ENCODE data around the gene EHBP1.

EHBP1 gene

DNA sequence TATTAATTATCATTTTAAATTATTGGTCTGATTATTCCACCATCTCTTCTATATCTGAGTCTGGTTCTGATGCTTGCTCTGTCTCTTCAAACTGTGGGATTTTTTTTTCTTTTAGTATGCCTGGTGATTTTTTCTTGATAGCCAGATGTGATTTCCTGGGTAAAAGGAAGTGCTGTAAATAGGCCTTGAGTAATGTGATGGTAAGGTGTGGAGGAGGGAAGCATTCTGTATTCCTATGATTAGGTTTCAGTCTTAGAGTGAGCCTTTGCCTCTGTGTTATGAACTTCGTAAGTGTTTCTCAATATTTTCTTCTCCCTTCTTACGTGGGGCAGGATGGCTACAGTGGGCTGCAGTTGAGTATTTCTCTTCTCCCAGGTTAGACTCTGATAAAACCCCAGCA, 103.0 kb downstream of the EHBP1 start:
- TF ChIP-seq FOXM1 (IDR thresholded peaks at IDR 0.05; ENCODE audit: borderline replicate concordance, low read depth) (no peak), TCF12 (IDR thresholded peaks at IDR 0.05; ENCODE audit: low read depth) (no peak), EP300 (IDR thresholded peaks at IDR 0.05; ENCODE audit: borderline replicate concordance) (no peak), TEAD4 (IDR thresholded peaks at IDR 0.05) (no peak), EGR1 (IDR thresholded peaks at IDR 0.05) (no peak), CREB1 (IDR thresholded peaks at IDR 0.05; ENCODE audit: low read depth) (no peak)
- TF ChIP-seq, protein P1, sequence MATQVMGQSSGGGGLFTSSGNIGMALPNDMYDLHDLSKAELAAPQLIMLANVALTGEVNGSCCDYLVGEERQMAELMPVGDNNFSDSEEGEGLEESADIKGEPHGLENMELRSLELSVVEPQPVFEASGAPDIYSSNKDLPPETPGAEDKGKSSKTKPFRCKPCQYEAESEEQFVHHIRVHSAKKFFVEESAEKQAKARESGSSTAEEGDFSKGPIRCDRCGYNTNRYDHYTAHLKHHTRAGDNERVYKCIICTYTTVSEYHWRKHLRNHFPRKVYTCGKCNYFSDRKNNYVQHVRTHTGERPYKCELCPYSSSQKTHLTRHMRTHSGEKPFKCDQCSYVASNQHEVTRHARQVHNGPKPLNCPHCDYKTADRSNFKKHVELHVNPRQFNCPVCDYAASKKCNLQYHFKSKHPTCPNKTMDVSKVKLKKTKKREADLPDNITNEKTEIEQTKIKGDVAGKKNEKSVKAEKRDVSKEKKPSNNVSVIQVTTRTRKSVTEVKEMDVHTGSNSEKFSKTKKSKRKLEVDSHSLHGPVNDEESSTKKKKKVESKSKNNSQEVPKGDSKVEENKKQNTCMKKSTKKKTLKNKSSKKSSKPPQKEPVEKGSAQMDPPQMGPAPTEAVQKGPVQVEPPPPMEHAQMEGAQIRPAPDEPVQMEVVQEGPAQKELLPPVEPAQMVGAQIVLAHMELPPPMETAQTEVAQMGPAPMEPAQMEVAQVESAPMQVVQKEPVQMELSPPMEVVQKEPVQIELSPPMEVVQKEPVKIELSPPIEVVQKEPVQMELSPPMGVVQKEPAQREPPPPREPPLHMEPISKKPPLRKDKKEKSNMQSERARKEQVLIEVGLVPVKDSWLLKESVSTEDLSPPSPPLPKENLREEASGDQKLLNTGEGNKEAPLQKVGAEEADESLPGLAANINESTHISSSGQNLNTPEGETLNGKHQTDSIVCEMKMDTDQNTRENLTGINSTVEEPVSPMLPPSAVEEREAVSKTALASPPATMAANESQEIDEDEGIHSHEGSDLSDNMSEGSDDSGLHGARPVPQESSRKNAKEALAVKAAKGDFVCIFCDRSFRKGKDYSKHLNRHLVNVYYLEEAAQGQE (IDR thresholded peaks at IDR 0.05; ENCODE audit: low read depth), result no peak

DNA sequence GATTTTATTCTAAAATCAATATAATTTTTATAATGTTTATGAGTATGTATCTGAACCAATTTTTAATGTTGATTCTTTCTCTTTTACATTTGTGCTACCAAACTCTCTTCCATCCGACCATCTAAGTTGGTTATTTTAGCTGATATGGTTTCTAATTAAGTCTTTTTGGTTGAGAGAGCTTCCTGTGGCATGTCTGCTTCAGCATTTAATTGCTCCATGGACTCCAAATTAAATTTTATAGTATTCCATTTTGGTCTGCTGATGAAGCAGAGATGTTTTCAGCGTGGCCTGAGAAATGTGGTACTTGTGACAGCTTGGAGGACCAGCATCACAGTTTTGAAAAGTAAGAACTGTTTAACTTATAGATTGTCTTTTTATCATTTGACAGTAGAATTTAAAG, 105.6 kb downstream of the EHBP1 start:
- no peak for TF ChIP-seq ZBTB7A (IDR thresholded peaks at IDR 0.05; ENCODE audit: low read depth)
- no peak for TF ChIP-seq CREB1 (IDR thresholded peaks at IDR 0.05; ENCODE audit: low read depth)
- TF ChIP-seq YY1 (IDR thresholded peaks at IDR 0.05; ENCODE audit: low read depth), result no peak
- TF ChIP-seq, protein P2, sequence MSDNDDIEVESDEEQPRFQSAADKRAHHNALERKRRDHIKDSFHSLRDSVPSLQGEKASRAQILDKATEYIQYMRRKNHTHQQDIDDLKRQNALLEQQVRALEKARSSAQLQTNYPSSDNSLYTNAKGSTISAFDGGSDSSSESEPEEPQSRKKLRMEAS (IDR thresholded peaks at IDR 0.05), result no peak
- no peak for TF ChIP-seq TEAD4 (IDR thresholded peaks at IDR 0.05)
- no peak for TF ChIP-seq EP300 (IDR thresholded peaks at IDR 0.05; ENCODE audit: borderline replicate concordance)

DNA sequence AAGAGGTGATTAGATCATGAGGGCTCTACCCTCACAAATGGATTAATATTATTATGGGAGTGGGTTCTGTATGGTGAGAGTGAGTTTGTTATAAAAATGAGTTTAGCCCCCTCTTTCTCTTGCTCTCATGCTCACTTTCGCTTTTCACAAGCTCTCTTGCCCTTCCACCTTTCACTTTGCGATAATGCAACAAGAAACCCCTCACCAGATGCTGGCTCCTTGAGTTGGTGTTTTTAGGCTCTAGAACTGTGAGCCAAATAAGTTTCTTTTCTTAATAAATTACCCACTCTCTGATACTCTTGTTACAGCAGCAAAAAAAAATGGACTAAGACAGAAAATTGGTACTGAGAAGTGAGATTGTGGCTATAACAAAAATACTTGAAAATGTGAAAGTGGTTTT, 106.5 kb downstream of the EHBP1 start:
- no peak for TF ChIP-seq NFIC (IDR thresholded peaks at IDR 0.05)
- no peak for TF ChIP-seq CEBPB (IDR thresholded peaks at IDR 0.05)
- no peak for TF ChIP-seq TAF1 (IDR thresholded peaks at IDR 0.05; ENCODE audit: low read depth)
- TF ChIP-seq, protein P2 (IDR thresholded peaks at IDR 0.05), result no peak
- no peak for TF ChIP-seq TCF12 (IDR thresholded peaks at IDR 0.05; ENCODE audit: low read depth)
- TF ChIP-seq EP300 (IDR thresholded peaks at IDR 0.05; ENCODE audit: borderline replicate concordance), result no peak
- TF ChIP-seq CREB1 (IDR thresholded peaks at IDR 0.05; ENCODE audit: low read depth), result no peak
- TF ChIP-seq RAD21 (IDR thresholded peaks at IDR 0.05; ENCODE audit: low read depth), result no peak
- TF ChIP-seq ZBTB7A (IDR thresholded peaks at IDR 0.05; ENCODE audit: low read depth), result no peak
- no peak for TF ChIP-seq FOXM1 (IDR thresholded peaks at IDR 0.05; ENCODE audit: borderline replicate concordance, low read depth)
- no peak for TF ChIP-seq YY1 (IDR thresholded peaks at IDR 0.05; ENCODE audit: low read depth)
- TF ChIP-seq, protein P3, sequence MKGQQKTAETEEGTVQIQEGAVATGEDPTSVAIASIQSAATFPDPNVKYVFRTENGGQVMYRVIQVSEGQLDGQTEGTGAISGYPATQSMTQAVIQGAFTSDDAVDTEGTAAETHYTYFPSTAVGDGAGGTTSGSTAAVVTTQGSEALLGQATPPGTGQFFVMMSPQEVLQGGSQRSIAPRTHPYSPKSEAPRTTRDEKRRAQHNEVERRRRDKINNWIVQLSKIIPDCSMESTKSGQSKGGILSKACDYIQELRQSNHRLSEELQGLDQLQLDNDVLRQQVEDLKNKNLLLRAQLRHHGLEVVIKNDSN (IDR thresholded peaks at IDR 0.05), result no peak
- no peak for TF ChIP-seq EGR1 (IDR thresholded peaks at IDR 0.05)
- no peak for TF ChIP-seq TEAD4 (IDR thresholded peaks at IDR 0.05)
- TF ChIP-seq, protein P1 (IDR thresholded peaks at IDR 0.05; ENCODE audit: low read depth), result no peak

DNA sequence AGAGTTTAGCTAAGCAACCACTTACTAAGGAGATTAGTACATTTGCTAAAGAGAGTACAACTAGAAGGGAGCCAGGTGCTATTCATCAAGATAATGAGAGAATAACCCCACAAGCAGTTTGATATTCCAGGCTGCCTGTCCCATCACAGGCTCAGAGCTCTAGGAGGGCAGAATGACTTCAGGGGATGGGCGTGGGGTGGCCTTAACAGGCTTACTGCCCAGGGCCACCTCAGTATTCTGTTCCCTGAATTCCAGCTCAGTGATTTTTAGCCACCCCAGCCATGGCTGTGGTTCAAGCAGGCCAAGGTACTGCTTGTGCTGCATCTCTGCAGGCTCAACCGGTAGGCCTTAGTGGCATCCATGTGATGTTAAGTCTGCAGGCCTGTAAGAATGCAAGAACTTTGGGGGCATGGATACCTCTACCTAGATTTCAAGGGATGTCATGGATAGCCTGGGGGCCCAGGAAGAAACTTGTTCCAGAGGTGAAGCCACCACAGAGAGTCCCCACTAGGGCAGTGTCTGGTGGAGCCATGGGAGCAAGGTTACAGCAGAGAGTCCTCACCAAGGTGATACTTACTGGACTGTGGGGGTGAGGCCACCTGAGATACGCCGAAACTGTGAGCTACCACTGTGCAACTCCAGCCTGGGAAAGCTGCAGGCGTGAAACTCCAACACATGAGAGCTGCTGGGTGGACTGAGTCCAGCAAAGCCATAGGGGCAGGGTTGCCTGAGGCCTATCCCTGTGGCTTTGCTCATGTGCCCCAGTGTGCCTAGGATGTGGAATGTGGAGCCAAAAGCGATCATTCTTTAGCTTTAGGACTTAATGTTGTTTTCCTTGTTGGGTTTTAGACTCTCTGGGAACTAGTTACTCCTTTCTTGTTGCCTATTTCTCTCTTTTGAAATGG, 107.7 kb downstream of the EHBP1 start:
- TF ChIP-seq NFIC (IDR thresholded peaks at IDR 0.05), result no peak
- no peak for TF ChIP-seq CEBPB (IDR thresholded peaks at IDR 0.05)
- no peak for TF ChIP-seq ZBTB7A (IDR thresholded peaks at IDR 0.05; ENCODE audit: low read depth)
- no peak for TF ChIP-seq FOXM1 (IDR thresholded peaks at IDR 0.05; ENCODE audit: borderline replicate concordance, low read depth)
- no peak for TF ChIP-seq EGR1 (IDR thresholded peaks at IDR 0.05)
- no peak for TF ChIP-seq CREB1 (IDR thresholded peaks at IDR 0.05; ENCODE audit: low read depth)
- TF ChIP-seq, protein P2 (IDR thresholded peaks at IDR 0.05), result no peak
- no peak for TF ChIP-seq TCF12 (IDR thresholded peaks at IDR 0.05; ENCODE audit: low read depth)
- TF ChIP-seq EP300 (IDR thresholded peaks at IDR 0.05; ENCODE audit: borderline replicate concordance), result no peak
- TF ChIP-seq TAF1 (IDR thresholded peaks at IDR 0.05; ENCODE audit: low read depth), result no peak
- TF ChIP-seq, protein P3 (IDR thresholded peaks at IDR 0.05), result no peak
- no peak for TF ChIP-seq RAD21 (IDR thresholded peaks at IDR 0.05; ENCODE audit: low read depth)
- TF ChIP-seq, protein P1 (IDR thresholded peaks at IDR 0.05; ENCODE audit: low read depth), result no peak
- TF ChIP-seq TEAD4 (IDR thresholded peaks at IDR 0.05), result no peak
- no peak for TF ChIP-seq YY1 (IDR thresholded peaks at IDR 0.05; ENCODE audit: low read depth)
